Natural killer cell (primary cell): ENCODE measurements around the gene TOMM5. TPM values are rescaled to one million over a fixed set of nuclear protein-coding genes. Genes with fewer than 3 reads are reported as not detected.

Experiments
- ATAC-seq, 3 donors: fragments of 150-1000 bp in 2 of 3; fragments of 200-7000 bp in 1 of 3; cut with Tn5 transposase; 1 replicate in 1 of 3; 2 replicates in 2 of 3; pipeline ENCODE4 v1.10.0; 2021; ENCODE audit warnings: mild to moderate bottlenecking in 2 of 3, moderate library complexity in 2 of 3
- DNase-seq, 2 donors: peaks; one replicate each; pipeline versions ENCODE4 v3.0.0 to v3.0.0-alpha.2; 2013 to 2021; ENCODE audit warnings: mixed read lengths in 1 of 2
- H3K27ac ChIP-seq: one replicate; pipeline ENCODE4 v1.5.1; 2013; ENCODE audit warnings: mild to moderate bottlenecking, low read length
- H3K27me3 ChIP-seq: one replicate; pipeline ENCODE4 v1.6.1; 2013; ENCODE audit warnings: low read length; ENCODE audit not compliant: control insufficient read depth, insufficient read depth
- H3K36me3 ChIP-seq: one replicate; pipeline ENCODE4 v1.6.1; 2013; ENCODE audit warnings: low read length; ENCODE audit not compliant: control insufficient read depth, insufficient read depth
- H3K4me1 ChIP-seq: one replicate; pipeline ENCODE4 v1.6.1; 2013; ENCODE audit warnings: low read length; ENCODE audit not compliant: control insufficient read depth, insufficient read depth
- H3K4me3 ChIP-seq: one replicate; pipeline ENCODE4 v1.5.1; 2013; ENCODE audit warnings: low read length
- H3K9me3 ChIP-seq: one replicate; pipeline ENCODE4 v1.6.1; 2013; ENCODE audit warnings: low read length; ENCODE audit not compliant: control insufficient read depth, insufficient read depth
- H3K27ac Mint-ChIP-seq, 2 donors: one replicate each; pipeline ENCODE4 v1.8.0; 2022; ENCODE audit warnings: mild to moderate bottlenecking in 2 of 2, mixed read lengths in 2 of 2, moderate library complexity in 1 of 2
- H3K27me3 Mint-ChIP-seq, 2 donors: one replicate each; pipeline ENCODE4 v1.8.0; 2022; ENCODE audit warnings: low read depth in 2 of 2, mixed read lengths in 2 of 2
- H3K36me3 Mint-ChIP-seq: one replicate; pipeline ENCODE4 v1.8.0; 2022; ENCODE audit warnings: mixed read lengths
- H3K4me1 Mint-ChIP-seq, 2 donors: one replicate each; pipeline ENCODE4 v1.8.0; 2022; ENCODE audit warnings: mixed read lengths in 2 of 2
- H3K4me3 Mint-ChIP-seq: one replicate; pipeline ENCODE4 v1.8.0; 2022; ENCODE audit warnings: mild to moderate bottlenecking, moderate library complexity, mixed read lengths
- H3K9me3 Mint-ChIP-seq, 2 donors: one replicate each; pipeline ENCODE4 v1.8.0; 2022; ENCODE audit warnings: mixed read lengths in 2 of 2
- CTCF ChIP-seq: fragments of 200-600 bp; IDR thresholded peaks from one replicate; pipeline ENCODE4 v1.8.0; 2022; ENCODE audit warnings: antibody characterized with exemption
- WGBS: methylation state at CpG from one replicate; pipeline ENCODE4 v1.1.7; 2013; ENCODE audit warnings: missing lambda C conversion rate; ENCODE audit not compliant: insufficient coverage; 5-methylcytosine and 5-hydroxymethylcytosine counted together
- intact Hi-C: fragments of 100-400 bp; cut with micrococcal nuclease; formaldehyde crosslinking; loops from one replicate; pipeline ENCODE4 v1.14.2; 2022
- total RNA-seq, 4 donors: library from RNA; stranded (reverse); fragments of 120-200 nt in 1 of 4; gene quantifications; one replicate each; pipeline versions ENCODE4 v1.2.3 to v1.2.4, GENCODE V29; 2013 to 2022

The TOMM5 gene
- total RNA-seq, 3 donors from 2014 or later (not counting 1 experiment from before 2014, with no cell fraction given), result 29.3 to 38.9 (median 36.7) TPM

- WGBS, result 23% methylated on average over 5 of the region's 5 CpGs
- peak overlapping the region; percentile 54 for H3K4me3 ChIP-seq
- Mint-ChIP-seq H3K9me3 (no peaks in the 10 kb centered on the region), H3K36me3 (no peaks in the 10 kb centered on the region), H3K27me3 (no peaks in the 10 kb centered on the region), H3K4me3 (peak overlapping the region; percentile 80), H3K27ac (peak overlapping the region in 1 of 2 donors; percentile 83), H3K4me1 (peaks cover 17 to 21% of the 10 kb centered on the region in 2 donors)
- no peaks in the 10 kb centered on the region for H3K27me3 ChIP-seq
- H3K27ac ChIP-seq, result peak overlapping the region; percentile 60
- peaks cover under 1% of the 10 kb centered on the region for H3K36me3 ChIP-seq
- H3K4me1 ChIP-seq, result peaks cover 10% of the 10 kb centered on the region
- DNase-seq (peak in 1 of 2 donors; percentile 10), ATAC-seq (peak in 1 of 3 donors; percentile 11)
- intact Hi-C loops, result no loop called here
- TF ChIP-seq CTCF, result no peak
- no peaks in the 10 kb centered on the region for H3K9me3 ChIP-seq
Measured at GRCh38 chr9:37575511-37575914, 16.9 kb downstream of the TOMM5 start.

- intact Hi-C loops, result no loop called here
Measured at GRCh38 chr9:37575001-37575400, 17.4 kb downstream of the TOMM5 start.

GRCh38 chr9:37574241-37574721 lies 18.1 kb downstream of the TOMM5 start:
- intact Hi-C loops, result no loop called here
- H3K27me3 ChIP-seq, result no peaks in the 10 kb centered on the region
- ATAC-seq (no peak), DNase-seq (no peak)
- H3K36me3 Mint-ChIP-seq, result no peaks in the 10 kb centered on the region
- no peaks in the 10 kb centered on the region for H3K9me3 Mint-ChIP-seq
- H3K9me3 ChIP-seq, result no peaks in the 10 kb centered on the region
- H3K27ac Mint-ChIP-seq, result no peak overlapping the region
- no peak for TF ChIP-seq CTCF
- H3K27ac ChIP-seq, result no peak overlapping the region
- H3K27me3 Mint-ChIP-seq, result no peaks in the 10 kb centered on the region
- H3K4me1 ChIP-seq, result peaks cover 10% of the 10 kb centered on the region
- 88% methylated on average over 5 of the region's 5 CpGs for WGBS
- no peaks in the 10 kb centered on the region for H3K36me3 ChIP-seq
- H3K4me1 Mint-ChIP-seq, result peaks cover 17 to 21% of the 10 kb centered on the region in 2 donors
- H3K4me3 ChIP-seq, result no peak overlapping the region
- peak overlapping the region; percentile 40 for H3K4me3 Mint-ChIP-seq

More at GRCh38 chr9:37575001-37575400, 17.4 kb downstream of the TOMM5 start:
- Mint-ChIP-seq H3K27me3 (no peaks in the 10 kb centered on the region), H3K4me1 (peaks cover 17 to 21% of the 10 kb centered on the region in 2 donors), H3K27ac (peak overlapping the region in 1 of 2 donors; percentile 83), H3K4me3 (peak overlapping the region; percentile 80), H3K9me3 (no peaks in the 10 kb centered on the region), H3K36me3 (no peaks in the 10 kb centered on the region)
- TF ChIP-seq CTCF, result no peak
- no peaks in the 10 kb centered on the region for H3K27me3 ChIP-seq
- no peak overlapping the region for H3K4me3 ChIP-seq
- H3K9me3 ChIP-seq, result no peaks in the 10 kb centered on the region
- no peak overlapping the region for H3K27ac ChIP-seq
- 87% methylated on average over 5 of the region's 5 CpGs for WGBS
- DNase-seq (no peak), ATAC-seq (no peak)
- no peaks in the 10 kb centered on the region for H3K36me3 ChIP-seq
- H3K4me1 ChIP-seq, result peaks cover 10% of the 10 kb centered on the region

GRCh38 chr9:37571282-37571681 lies 21.1 kb downstream of the TOMM5 start:
- no CpG with 5 or more reads among the region's 1 CpG for WGBS
- Mint-ChIP-seq H3K9me3 (no peaks in the 10 kb centered on the region), H3K36me3 (no peaks in the 10 kb centered on the region), H3K27me3 (no peaks in the 10 kb centered on the region), H3K27ac (no peak overlapping the region), H3K4me3 (no peak overlapping the region), H3K4me1 (peaks cover 6 to 14% of the 10 kb centered on the region in 2 donors)
- intact Hi-C loops, result no loop called here
- Histone ChIP-seq H3K4me1 (peaks cover 6% of the 10 kb centered on the region), H3K27me3 (no peaks in the 10 kb centered on the region), H3K27ac (no peak overlapping the region), H3K36me3 (no peaks in the 10 kb centered on the region), H3K9me3 (no peaks in the 10 kb centered on the region), H3K4me3 (no peak overlapping the region)
- DNase-seq, result no peak
- ATAC-seq, result no peak
- TF ChIP-seq CTCF, result no peak
